OCI-M2 (cell line): Measurements from ENCODE around the gene SIRT7.

Experiments used
- DNase-seq: peaks from one replicate; lab custom pipeline; 2025; ENCODE audit not compliant: unreplicated experiment; lab: John Stamatoyannopoulos, UW

Gene SIRT7

DNA sequence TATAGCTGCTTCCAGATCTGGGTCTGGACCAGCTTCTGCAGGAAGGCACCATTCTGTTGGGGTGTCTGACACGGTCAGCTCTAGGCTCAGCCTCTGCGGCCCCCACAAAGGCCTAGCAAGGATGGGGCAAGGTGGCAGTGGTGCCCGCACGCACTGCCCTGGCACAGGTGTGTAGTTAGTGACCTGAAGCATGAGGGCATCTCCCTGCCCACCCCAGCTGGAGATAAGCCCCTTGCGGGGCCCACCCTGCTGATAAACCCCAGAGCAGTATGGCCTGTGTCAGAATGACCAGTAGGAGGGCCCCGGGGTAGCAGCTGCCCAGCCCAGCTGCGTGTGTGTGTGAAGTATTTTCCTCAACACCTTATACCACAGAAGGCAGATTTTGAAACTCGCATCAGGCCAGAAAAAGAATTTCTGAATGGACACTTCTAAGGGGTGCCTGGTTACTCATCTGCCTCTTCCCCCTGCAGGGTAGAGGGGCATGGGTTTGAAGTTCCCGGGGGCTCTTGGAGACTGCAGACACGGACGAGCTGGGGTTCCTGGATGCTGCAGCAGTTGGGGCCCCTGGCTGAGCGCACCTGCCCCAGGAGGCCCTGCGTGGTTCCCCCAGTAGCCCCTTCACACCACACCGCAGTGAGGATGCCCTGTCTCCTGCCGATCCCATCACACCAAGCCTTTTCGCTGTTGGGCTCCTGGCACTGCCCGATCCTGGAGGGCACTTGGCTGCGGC, 51.4 kb downstream of the SIRT7 start:
- DNase-seq, result no peak

DNA sequence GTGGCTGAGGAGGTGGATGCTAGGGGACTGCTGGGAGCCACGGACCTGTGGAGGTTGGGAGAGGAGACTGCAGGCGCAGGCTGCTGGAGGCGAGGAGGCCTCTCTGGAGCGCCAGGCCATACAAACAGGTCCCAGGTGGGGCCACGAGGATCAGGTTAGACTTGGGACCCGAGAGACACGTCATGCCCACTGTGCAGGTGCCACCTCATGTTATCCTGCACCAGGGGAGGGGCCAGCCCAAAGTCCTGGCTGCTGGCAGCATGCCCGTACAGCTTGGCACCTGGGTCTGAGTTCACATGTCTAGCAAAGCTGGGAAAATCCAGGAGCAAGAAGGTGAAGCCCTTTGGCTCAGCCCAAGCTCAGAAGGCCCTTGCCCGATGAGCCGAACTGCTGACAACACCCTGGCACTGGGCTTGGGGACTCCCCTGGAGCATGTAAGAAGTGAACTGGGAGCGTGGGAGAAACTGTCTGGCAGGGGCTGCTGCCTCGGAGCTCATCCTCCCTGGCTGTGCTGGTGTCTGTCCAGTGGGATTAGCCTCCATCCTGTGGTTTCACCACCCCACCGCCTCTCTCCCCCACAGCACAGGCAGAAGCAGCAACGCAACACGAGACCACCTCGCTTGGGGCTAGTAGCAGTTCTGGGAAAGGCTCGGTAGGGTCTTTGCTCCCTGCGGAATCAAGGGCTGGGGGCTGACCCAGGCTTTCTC, 52.1 kb downstream of the SIRT7 start:
- no peak for DNase-seq

DNA sequence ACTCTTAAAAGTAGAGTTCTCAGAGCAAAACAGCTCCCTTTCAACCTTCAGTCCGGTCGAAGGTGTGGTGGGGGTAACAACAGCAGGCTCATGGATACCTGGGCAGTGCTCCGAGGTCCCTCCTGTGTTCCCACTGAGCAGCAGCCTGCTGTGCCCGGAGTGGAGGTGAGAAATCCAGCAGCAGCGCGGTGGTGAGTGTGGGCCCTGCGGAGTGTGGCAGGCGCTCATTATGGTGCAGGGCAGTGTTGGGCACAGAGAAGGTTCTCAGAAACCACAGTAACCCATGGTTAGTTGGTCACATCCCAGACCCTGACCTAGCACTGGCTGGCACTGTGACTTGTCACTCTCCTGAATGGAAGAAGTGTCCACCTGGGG, 52.6 kb downstream of the SIRT7 start:
- no peak for DNase-seq

DNA sequence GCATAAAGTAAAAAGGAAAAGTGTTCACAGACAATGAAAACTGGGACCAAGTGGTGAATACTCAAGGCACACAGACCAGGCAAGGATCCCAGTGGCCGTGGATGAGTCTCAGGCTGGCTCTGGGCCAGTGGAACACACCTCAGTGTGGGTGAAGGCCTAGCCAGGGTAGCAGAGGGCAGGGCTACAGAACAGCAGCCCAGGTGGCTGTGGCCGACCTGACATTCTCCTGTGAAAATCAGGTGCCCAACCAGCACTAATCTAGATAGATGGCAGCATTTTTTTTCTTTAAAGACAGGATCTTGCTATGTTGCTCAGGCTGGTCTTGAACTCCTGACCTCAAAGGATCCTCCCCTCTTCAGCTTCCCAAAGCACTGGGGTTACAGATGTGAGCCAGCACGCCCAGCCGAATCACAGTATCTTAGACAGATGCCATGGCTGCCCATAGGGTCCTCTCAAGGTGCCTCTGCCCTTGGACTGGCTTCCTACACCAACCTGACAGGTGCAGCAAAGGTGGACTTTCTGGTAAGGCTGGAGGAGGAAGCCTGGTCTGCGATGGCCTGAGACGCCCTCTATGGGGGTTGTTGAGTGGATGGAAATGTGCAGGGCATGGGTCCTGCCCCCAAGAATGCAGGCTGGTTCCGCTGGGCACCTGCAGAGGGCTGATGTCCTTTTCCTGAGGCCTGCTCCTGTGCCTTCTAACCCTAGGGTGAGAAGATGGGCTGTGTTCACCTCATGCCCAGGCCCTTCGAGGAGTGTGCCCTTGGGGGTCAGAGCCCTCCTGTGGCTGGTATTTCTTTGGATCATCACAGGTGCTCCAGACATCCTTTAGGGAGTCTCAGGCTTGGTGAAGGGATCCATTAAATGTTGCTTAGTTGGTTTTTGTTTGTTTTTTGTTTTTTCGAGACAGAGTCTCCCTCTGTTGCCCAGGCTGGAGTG, 53.9 kb downstream of the SIRT7 start:
- no peak for DNase-seq

- DNase-seq, result no peak
Measured at GRCh38 chr17:81863123-81863675, 54.8 kb downstream of the SIRT7 start.
